HFF-Myc (cell line): Measurements from ENCODE around the gene CD44.
A peak's percentile ranks its signal among the peaks of the same experiment; 100 is the strongest.

Experiments
- DNase-seq: peaks from one replicate; pipeline ENCODE4 v3.0.0-alpha.2; 2011; ENCODE audit warnings: low read depth; ENCODE audit errors: extremely low read depth
- H3K4me3 ChIP-seq: replicated peaks from 2 replicates; pipeline ENCODE4 v1.5.1; 2011; ENCODE audit warnings: low read depth, mild to moderate bottlenecking, control low read depth, low read length
- TF ChIP-seq, protein P1 (sequence below): IDR thresholded peaks from 2 replicates; pipeline ENCODE4 v1.5.1; 2012; ENCODE audit warnings: mild to moderate bottlenecking, low read depth, low read length, control low read depth; ENCODE audit errors: missing control alignments

The CD44 gene

DNA sequence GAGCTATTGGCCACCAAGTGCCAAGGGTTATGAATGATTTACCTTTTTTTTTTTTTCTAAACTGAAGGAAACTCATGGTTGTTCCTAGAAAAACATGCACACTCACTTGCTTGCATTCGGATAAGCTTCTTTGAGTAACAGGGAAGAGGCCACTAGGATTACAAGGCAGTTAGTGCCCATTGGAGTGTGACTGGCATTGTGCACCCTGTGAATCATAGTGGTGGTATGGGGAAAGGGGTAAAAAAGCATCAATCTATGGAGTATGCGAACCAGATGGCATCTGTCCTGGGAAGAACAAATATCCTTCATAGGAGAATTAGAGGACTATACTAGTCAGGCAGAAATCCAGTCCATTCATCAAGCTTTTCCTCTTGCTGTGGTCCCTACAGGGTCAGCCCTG, 24.2 kb downstream of the CD44 start:
- TF ChIP-seq, protein P1, sequence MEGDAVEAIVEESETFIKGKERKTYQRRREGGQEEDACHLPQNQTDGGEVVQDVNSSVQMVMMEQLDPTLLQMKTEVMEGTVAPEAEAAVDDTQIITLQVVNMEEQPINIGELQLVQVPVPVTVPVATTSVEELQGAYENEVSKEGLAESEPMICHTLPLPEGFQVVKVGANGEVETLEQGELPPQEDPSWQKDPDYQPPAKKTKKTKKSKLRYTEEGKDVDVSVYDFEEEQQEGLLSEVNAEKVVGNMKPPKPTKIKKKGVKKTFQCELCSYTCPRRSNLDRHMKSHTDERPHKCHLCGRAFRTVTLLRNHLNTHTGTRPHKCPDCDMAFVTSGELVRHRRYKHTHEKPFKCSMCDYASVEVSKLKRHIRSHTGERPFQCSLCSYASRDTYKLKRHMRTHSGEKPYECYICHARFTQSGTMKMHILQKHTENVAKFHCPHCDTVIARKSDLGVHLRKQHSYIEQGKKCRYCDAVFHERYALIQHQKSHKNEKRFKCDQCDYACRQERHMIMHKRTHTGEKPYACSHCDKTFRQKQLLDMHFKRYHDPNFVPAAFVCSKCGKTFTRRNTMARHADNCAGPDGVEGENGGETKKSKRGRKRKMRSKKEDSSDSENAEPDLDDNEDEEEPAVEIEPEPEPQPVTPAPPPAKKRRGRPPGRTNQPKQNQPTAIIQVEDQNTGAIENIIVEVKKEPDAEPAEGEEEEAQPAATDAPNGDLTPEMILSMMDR: no peak
- no peak for DNase-seq
- no peak overlapping the region for H3K4me3 ChIP-seq

DNA sequence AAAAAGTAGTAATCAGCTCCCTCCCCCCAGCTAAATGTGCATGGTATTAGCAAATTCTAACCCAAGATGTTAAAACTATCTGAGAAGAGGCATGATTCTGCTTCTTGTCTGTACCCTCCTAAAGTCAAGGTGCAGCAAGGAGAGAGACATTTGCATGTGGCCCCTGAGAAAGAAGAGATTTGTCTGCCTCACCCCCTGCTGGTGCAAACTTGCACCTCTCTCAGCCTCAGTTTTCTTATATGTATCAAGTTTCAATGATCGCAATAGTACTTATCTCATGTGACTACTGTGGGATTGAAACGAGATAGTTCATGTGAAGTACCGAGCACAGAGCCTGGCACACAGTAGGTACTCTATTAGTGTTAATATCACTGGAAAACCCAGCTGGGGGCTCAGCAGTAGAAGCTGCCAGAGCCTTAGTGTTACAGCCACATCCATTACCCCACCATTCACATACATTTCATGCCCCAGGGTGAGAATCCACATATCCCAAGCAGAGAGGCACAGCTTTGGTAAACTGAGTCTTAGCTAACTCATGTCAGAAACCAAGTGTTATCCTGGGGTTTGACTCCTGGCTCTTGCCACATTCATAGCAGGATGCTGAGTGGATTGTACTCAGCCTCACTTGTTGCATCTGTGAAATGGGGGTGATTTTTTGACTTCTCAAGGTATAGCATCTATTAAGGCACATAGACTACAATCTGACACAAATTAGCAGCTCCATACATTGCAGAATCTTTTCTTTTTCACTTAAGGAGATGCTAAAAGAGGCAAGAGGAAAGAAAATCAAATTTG, 24.9 kb downstream of the CD44 start:
- no peak overlapping the region for H3K4me3 ChIP-seq
- TF ChIP-seq, protein P1: peak; percentile 25
- no peak for DNase-seq

DNA sequence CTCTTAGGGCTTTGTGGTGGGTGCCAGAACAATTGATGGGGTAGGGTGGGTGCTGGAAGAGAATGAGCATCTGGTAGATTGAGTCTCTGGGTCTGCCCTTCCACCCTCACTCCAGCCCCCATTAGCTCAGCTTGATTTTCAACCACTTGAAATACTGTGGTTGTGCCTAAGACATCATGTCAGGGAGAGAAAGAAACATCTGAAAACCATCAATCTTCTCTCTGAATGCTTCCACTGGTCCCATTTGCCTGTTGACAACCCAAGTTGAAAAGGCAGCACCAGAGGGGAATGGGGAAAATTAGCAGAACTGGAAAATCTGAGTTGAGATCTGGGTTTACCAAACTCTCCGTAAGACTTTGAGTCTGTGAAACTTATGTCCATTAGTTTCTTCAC, 26.1 kb downstream of the CD44 start:
- H3K4me3 ChIP-seq: no peak overlapping the region
- TF ChIP-seq, protein P1: no peak
- no peak for DNase-seq

DNA sequence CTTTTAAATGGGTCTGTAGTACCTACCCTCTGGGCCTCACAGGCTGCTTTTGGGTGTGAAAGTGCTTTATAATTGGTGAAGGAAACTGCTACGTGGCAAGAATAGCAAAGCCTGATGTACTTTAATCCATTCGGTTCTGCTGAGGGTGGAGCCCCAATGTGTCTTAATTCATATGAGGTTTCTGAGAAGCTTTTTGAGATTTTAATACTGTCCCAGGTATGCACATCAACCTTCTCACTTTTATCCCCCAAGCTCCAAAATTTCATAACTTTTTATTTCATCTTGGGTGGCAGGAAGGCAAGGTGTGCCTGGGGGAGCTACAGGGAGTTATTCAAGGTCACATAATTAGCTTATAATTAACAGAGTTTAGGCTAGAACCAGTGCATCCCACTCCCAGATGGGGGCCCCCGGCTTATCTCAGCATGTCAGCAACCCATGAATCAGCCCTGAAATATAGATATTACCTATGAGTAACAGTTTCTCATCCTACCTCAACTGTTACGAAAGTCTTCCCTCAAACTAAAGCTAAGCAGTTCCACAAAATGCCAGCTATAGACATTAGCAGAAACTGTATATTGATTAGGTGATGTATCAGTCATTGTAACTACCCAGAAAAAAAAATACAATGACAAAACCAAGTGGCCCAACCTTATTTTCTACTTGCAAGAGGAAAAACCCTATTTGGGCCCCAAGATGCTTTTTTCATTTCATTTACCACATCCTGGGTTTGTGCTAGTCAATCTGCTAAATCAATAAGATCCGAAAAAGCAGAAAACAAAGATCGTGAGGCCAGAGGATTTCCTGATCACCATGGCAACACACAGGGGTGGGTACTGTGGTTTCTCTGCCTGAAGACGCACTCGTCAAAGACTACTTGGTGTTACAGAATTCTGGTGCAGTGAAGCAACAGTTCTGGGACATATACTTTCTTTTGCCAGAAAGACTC, 26.7 kb downstream of the CD44 start:
- no peak for DNase-seq
- H3K4me3 ChIP-seq: no peak overlapping the region
- TF ChIP-seq, protein P1: no peak

DNA sequence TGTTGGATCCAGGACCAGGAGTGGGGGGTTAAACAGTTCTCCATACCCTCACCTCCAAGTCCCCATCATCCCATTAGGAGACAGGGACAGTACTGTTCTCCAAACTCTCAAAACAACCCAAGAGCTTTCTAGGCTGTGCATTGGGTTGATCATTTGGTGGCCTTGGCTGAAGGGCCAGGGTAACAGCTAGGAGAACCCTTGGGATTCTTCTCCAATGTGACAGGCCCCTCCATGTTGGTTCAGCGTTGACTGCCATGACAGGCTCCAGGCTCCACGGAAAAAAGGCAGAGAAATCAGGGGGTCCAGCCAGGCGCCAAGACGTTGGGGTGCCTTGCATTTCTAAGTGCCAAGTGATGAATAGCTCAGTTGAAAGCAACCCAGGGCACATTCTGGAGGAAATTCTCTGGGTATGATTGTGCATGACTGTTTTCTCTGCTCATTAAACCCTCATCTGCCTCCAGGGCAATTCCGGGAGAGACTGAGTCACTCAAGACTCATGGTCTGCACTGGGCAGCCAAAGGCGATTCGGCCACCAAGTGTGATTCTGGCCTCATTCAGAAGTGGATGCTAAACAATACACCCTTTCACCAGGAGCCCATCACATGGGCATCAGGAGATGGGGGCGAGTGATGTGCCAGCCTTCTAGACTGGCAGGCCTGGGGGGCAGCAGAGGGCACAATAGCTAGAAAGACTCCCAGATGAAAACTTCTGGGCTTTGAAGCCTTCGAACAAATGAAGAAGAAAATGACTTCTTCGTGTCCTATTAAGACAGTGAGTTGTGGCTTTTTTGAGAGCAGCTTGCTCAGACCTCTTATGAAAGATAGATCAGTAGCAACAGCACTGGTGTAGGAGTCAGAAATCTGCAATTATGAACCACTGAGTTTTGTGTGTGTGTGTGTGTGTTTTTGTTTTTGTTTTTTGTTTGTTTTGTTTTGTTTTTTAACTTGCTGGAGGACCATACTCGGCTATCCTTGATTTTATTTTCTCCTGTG, 27.7 kb downstream of the CD44 start:
- TF ChIP-seq, protein P1: no peak
- no peak overlapping the region for H3K4me3 ChIP-seq
- DNase-seq: peak; percentile 56

DNA sequence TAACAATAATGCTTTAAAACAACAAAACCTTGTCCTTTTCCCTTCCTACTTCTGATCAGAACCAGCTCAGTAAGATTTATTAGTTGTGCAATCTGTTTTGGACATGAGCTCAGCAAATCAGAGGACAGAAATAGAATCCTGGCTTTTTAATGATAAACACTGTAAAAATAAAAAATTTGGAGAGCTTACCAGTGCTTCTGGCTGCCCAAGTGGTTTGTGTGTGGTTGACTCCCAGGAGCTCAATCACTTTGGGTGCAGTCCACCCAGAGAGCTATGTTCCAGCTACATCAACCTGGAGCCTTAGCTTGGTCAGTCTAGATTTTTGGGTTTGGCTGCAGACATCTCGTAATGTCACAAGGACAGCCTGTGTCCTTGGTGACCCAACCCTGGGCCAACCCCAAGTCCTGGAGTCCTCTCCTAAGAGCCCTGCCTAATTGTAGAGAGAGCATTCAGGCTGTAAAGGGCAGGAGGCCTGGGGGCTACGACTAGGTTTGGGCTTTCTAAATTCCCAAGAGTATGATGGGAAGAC, 28.5 kb downstream of the CD44 start:
- H3K4me3 ChIP-seq: no peak overlapping the region

More for the DNA sequence above, 28.5 kb downstream of the CD44 start:
- TF ChIP-seq, protein P1: no peak
- DNase-seq: no peak
